ENCODE data around the gene EID2.

The EID2 gene

DNA sequence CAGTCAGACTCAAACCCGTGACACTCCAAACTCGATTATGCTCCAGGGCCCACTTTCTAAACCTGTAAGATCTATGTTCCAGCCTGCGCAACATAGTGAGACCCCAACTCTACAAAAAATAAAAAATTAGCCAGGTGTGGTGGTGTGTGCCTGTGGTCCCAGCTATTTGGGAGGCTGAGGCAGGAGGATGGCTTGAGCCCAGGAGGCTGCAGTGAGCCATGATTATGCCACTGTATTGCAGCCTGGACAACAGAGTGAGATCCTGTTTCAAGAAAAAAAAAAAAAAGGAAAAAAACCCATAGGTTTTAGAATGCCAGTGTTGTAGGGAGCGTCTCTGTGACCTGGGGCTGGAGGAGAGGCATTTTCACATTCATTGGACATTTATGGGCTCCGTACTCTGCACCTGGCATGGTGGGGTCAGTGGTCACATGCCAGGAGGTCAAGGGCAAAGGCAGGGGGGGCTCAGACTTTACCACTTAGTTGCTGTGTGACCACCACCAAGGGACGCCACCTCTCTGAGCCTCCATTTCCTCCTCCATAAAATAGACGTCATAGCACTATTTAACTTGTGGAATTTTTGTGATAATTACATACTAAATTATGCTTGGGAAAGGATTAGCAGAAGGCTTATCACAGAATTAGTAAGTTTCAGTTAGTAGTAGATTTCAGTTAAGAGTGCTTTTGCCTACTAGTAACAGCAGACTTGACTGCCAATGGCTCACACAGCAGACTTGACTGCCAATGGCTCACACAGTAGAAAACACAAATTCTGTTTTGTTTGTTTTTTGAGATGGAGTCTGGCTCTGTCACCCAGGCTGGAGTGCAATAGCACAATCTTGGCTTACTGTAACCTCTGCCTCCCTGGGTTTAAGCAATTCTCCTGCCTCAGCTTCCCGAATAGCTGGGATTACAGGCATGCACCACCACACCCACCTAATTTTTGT is 19.1 kb downstream of the EID2 start:
- in situ Hi-C loops (cut with HindIII; ENCODE audit: low pct_ligation_motif_present, low sequenced_read_pairs), result no loop called here

DNA sequence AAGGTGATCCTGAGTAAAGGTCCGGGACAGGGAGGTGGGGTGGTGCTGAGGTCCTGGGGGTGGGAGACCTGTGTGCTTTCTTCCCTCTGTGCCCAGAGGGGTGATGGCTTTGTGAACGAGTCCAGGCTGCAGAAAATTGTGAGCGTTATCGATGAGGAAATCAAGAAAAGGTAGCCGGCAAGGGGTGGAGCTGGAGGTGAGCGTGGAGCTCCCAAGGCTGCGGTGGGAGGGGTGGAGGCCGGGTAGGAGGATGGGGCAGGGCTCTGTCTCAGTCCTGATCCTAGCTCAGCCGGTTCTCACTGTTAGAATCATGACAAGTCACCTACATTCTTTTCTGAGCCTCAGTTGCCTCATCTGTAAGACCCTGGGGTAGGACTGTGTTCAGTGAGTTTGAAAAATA is 21.0 kb downstream of the EID2 start:
- no peak overlapping the region for H3K27ac ChIP-seq
- in situ Hi-C loops (cut with HindIII; ENCODE audit: low pct_ligation_motif_present, low sequenced_read_pairs), result no loop called here
- H3K36me3 ChIP-seq (replicated peaks), result no peaks in the 10 kb centered on the region
- TF ChIP-seq, protein P1, sequence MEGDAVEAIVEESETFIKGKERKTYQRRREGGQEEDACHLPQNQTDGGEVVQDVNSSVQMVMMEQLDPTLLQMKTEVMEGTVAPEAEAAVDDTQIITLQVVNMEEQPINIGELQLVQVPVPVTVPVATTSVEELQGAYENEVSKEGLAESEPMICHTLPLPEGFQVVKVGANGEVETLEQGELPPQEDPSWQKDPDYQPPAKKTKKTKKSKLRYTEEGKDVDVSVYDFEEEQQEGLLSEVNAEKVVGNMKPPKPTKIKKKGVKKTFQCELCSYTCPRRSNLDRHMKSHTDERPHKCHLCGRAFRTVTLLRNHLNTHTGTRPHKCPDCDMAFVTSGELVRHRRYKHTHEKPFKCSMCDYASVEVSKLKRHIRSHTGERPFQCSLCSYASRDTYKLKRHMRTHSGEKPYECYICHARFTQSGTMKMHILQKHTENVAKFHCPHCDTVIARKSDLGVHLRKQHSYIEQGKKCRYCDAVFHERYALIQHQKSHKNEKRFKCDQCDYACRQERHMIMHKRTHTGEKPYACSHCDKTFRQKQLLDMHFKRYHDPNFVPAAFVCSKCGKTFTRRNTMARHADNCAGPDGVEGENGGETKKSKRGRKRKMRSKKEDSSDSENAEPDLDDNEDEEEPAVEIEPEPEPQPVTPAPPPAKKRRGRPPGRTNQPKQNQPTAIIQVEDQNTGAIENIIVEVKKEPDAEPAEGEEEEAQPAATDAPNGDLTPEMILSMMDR (IDR thresholded peaks at IDR 0.05; ENCODE audit: low read depth, low read length, missing control alignments), result no peak
- peaks cover 30% of the 10 kb centered on the region for H3K27me3 ChIP-seq (replicated peaks)
- no peak for DNase-seq
- H3K4me3 ChIP-seq (ENCODE audit: low read depth, low read length), result no peak overlapping the region

More for the DNA sequence above, 19.1 kb downstream of the EID2 start:
- TF ChIP-seq, protein P1 (IDR thresholded peaks at IDR 0.05; ENCODE audit: low read depth, low read length, missing control alignments), result no peak
- no peak overlapping the region for H3K27ac ChIP-seq
- DNase-seq, result no peak
- no peaks in the 10 kb centered on the region for H3K36me3 ChIP-seq (replicated peaks)
- H3K4me3 ChIP-seq (ENCODE audit: low read depth, low read length), result no peak overlapping the region
- peaks cover 11% of the 10 kb centered on the region for H3K27me3 ChIP-seq (replicated peaks)

DNA sequence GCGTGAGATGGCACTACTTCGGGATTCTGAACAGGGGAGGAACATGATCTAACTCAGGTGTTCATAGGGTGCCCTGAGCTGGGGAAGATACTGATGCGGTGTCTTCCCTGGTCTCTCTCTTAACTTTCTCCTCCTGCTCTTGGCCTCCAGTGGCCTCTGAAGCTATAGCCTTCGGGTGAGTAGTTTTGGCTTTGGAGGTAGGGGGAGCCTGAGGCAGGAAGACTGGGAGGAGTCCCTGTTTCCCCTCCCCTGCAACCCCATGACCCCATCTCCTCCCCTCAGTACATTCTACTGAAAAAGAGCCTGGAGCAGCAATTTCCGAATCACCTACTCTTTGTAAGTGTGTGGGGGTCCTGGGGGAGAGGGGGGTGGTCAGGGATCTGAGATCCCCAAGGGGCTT is 21.5 kb downstream of the EID2 start:
- TF ChIP-seq, protein P1 (IDR thresholded peaks at IDR 0.05; ENCODE audit: low read depth, low read length, missing control alignments), result no peak
- no peak for DNase-seq
- no peak overlapping the region for H3K27ac ChIP-seq
- no peaks in the 10 kb centered on the region for H3K36me3 ChIP-seq (replicated peaks)
- peaks cover 34% of the 10 kb centered on the region for H3K27me3 ChIP-seq (replicated peaks)
- no peak overlapping the region for H3K4me3 ChIP-seq (ENCODE audit: low read depth, low read length)
- in situ Hi-C loops (cut with HindIII; ENCODE audit: low pct_ligation_motif_present, low sequenced_read_pairs), result no loop called here

DNA sequence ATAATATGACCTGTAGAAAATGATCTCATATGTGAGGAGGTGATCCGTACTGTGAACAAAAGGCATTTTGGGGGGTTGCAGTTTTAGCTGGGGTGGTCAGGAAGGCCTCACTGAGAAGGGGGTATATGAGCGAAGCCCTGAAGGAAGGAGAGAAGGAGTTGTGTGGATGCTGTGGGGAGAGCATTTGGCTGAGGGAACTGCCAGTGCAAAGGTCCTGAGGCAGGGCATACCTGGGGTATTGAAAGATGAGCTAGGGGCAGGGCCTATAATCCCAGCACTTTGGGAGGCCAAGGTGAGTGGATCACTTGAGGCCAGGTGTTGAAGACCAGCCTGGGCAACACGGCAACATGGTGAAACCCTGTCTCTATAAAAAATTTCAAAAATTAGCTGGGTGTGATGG is 22.5 kb downstream of the EID2 start:
- in situ Hi-C loops (cut with HindIII; ENCODE audit: low pct_ligation_motif_present, low sequenced_read_pairs), result no loop called here
- Histone ChIP-seq H3K27ac (no peak overlapping the region), H3K4me3 (ENCODE audit: low read depth, low read length) (no peak overlapping the region), H3K36me3 (replicated peaks) (no peaks in the 10 kb centered on the region), H3K27me3 (replicated peaks) (peaks cover 34% of the 10 kb centered on the region)
- no peak for DNase-seq
- TF ChIP-seq, protein P1 (IDR thresholded peaks at IDR 0.05; ENCODE audit: low read depth, low read length, missing control alignments), result no peak

DNA sequence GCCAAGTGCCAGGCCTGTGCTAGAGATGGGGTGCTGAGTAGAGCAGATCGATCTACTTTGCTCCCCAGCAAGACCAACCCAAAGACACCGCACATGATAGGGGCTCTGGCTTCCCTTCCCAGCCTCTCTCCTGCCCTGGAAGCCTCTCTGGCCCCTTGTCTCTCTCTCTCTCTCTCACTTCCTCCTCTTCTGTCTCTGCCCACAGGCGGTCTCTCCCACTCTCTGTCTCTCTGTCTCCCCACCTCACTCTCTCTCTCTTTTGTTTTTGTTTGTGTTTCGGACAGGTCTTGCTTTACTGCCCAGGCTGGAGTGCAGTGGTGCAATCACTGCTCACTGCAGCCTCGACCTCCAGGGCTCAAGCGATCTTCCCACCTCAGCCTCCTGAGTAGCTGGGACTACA is 23.7 kb downstream of the EID2 start:
- DNase-seq, result no peak
- in situ Hi-C loops (cut with HindIII; ENCODE audit: low pct_ligation_motif_present, low sequenced_read_pairs), result no loop called here
- H3K36me3 ChIP-seq (replicated peaks), result no peaks in the 10 kb centered on the region
- TF ChIP-seq, protein P1 (IDR thresholded peaks at IDR 0.05; ENCODE audit: low read depth, low read length, missing control alignments), result no peak
- H3K4me3 ChIP-seq (ENCODE audit: low read depth, low read length), result no peak overlapping the region
- peaks cover 34% of the 10 kb centered on the region for H3K27me3 ChIP-seq (replicated peaks)
- H3K27ac ChIP-seq, result no peak overlapping the region
